RCC 7860 (cell line): ENCODE measurements around the gene C11orf86.
A peak's percentile ranks its signal among the peaks of the same experiment; 100 is the strongest.

Source experiments
- DNase-seq: peaks from one replicate; pipeline ENCODE4 v3.0.0-alpha.2; 2015; ENCODE audit warnings: low spot score
- FAIRE-seq: peaks from 2 replicates; lab custom pipeline; 2012; peaks lifted over from hg19 to GRCh38; lab: Jason Lieb, UNC

The C11orf86 gene

GRCh38 chr11:66966351-66966750 is 8.8 kb upstream of the C11orf86 start:
- DNase-seq (no peak), FAIRE-seq (no peak)

- FAIRE-seq, result peak; percentile 66
These were observed 7.3 kb upstream of the C11orf86 start for GRCh38 chr11:66967670-66968425.

GRCh38 chr11:66969584-66970225 is 5.4 kb upstream of the C11orf86 start:
- DNase-seq (no peak), FAIRE-seq (no peak)

More at GRCh38 chr11:66967670-66968425, 7.3 kb upstream of the C11orf86 start:
- DNase-seq, result peak; percentile 65

DNA sequence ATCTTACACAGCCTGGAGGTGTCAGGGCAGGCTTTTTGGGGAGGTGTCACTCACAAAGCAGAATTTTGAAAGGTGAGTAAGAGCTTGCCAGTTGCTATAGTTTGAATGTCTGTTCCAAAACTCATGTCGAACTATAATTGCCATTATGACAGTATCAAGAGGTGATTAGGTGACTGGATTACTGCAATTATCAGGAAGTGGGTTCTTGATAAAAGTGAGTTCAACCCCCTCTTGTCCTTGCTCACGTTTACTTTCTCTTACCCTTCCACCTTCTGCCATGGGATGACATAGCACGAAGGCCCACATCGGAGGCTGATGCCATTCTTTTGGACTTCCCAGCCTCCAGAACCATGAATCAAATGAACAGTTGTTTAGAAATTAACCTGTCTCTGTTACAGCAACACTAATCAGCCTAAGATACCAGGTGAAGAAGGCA is 4.7 kb upstream of the C11orf86 start:
- FAIRE-seq, result no peak

GRCh38 chr11:66970807-66971442 is 4.2 kb upstream of the C11orf86 start:
- DNase-seq (peak; percentile 97), FAIRE-seq (peak; percentile 97)

More for the DNA sequence above, 4.7 kb upstream of the C11orf86 start:
- DNase-seq, result peak; percentile 52

DNA sequence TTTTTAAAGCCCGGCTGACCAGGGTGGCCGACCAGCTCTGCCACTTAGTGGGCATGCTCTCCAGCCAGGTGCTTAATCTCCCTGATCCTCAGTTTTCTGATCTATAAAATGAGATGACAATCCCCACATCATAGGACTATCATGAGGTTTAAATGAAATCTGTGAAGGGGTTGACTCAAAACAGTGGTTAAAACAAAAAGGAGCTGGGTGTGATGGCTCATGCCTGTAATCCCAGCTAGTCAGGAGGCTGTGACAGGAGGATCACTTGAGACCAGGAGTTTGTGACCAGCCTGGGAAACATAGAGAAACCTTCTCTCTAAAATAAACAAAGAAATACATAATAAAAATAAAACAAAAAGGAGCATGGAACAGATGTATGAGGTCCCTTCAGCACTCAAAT is 3.6 kb upstream of the C11orf86 start:
- DNase-seq (peak; percentile 14), FAIRE-seq (no peak)

DNA sequence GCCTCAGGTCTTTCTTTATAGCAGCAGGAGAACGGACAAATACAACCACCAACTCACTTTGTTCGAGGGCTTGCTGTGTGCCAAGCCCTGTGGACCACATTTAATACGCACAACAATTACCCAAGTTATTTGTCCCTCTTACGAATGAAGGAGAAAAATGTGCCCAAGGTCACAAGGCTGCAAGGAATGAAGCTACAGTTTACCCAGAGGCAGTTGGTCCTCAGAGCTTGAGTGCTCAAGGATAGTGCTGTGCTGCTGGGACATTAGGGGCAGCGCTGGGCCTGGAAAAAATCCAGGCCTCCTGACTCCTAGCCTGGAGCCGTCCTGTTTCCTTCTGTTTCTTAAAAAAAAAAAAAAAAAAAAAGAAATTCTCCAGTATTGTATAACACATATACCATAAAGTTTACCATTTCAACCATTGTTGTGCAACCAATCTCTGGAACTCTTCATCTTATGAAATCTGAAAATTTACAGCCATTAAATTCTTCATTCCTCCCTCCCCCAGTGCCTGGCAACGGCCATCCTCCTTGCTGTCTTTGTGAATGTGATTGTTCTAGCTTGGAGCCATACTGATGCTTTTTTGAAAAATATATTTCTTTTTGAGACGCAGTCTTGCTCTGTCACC is 1.0 kb upstream of the C11orf86 start:
- no peak for DNase-seq

GRCh38 chr11:66975405-66976027 is 412 bp downstream of the C11orf86 start:
- FAIRE-seq, result no peak
- no peak for DNase-seq

More for the DNA sequence above, 1.0 kb upstream of the C11orf86 start:
- FAIRE-seq, result no peak

GRCh38 chr11:66976028-66976467 is 944 bp downstream of the C11orf86 start:
- DNase-seq (no peak), FAIRE-seq (no peak)

DNA sequence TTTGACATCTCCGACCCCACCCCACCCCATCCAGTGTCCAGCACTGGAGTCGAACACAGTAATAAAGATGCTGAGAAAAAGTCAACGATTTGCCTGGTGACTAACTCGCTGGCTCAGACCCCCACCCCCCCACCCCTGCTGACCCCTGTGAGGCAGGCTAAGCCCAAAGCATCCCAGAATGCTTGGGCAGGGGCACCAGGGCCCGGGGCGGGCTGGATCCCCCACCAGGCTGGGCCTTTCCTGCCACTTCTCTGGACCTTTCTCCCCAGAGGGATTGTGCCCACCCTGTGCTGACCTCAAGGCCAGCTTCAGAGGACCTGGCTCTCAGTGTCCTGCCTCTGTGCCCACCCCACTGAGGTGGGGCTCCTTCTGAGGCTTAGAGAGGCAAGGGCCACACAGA is 1.8 kb downstream of the C11orf86 start:
- FAIRE-seq, result no peak
- no peak for DNase-seq

DNA sequence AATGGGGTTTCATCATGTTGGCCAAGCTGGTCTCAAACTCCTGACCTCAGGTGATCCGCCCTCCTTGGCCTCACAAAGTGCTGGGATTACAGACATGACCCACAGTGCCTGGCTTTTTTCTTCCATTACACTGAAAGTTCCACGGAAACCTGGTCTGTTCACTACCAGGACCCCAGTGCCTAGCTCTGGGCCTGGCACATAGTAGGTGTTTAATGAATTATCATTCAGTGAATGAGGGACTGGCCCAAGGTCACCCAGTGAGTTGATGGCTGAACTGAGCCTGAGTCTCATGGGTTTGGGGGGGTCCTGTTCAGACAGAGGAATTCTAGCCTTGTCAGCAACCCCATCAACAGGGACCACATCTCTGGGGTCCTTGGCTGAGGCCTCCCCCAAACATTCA is 3.1 kb downstream of the C11orf86 start:
- no peak for FAIRE-seq
- DNase-seq, result no peak

DNA sequence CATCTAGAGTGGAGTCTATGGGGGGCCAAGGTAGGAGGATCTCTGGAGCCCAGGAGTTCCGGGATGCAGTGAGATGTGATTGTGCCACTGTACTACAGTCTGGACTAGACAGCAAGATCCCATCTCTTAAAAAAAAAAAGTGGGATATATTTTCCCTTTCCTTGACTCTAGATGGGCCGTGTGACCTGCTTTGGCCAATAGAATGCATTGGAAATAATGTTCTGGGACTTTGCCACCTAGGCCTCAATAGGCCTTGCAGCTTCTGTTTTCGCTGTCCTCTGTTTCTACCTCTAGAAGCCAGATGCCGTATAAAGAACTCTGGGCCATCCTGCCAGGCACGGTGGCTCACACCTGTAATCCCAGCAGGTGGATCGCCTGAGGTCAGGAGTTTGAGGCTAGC is 3.6 kb downstream of the C11orf86 start:
- no peak for FAIRE-seq
- no peak for DNase-seq

DNA sequence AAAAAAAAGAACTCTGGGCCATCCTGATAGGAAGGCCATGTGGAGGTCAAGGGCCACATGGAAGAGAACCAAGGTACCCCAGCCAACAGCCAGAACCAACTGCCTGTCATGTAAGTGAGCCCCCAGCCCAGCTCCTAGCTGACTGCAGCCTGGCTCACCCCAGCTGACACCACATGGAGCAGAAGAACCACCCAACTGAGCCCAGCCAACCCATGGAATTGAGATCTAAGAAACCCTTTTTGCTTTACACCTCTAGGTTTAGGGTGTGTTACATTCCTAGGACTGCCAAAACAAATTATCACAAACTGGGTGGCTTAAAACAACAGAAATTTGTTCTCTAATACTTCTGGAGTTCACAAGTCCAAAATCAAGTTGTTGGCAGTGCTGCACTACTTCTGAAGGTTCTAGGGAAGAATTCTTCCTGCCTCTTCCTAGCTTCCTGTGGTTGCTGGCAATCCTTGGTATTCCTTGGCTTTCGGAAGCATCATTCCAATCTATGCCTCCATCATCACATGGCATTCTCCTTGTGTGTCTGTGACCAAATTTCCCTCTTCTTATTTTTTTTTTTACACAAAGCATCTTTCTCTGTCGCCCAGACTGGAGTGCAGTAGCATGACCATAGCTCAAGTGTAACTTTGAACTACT is 4.4 kb downstream of the C11orf86 start:
- FAIRE-seq (no peak), DNase-seq (no peak)

GRCh38 chr11:66981976-66982578 is 7.0 kb downstream of the C11orf86 start:
- peak; percentile 93 for FAIRE-seq
- DNase-seq, result peak; percentile 88

DNA sequence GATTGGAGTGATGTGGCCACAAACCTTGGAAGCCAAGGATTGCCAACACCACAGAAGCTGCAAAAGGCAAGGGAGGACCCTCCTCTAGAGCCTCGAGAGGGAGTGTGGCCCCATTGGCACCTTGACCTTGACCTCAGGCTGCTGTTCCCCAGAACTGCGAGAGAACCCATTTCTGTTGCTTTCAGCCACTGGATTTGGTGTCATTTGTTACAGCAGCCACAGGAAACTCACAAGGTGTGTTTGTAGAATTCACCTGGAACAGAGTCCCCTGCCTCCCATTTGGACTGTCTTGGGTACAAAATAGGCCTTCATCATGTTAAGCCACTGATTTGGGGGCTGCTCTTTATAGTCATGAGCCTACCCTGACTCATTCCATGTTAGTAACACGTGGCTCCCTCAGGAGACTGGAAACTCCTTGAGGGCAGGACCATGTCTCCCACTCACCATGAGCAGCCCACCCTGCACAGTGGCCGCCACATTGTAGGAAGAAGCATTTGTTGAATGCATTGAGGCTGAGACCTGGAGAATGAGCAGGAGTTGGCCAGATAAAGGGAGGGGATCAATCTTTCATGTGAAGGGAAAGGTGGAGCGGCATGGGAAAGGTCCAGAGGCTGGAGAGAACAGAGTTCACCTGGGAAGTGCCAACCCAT is 8.3 kb downstream of the C11orf86 start:
- DNase-seq (no peak), FAIRE-seq (no peak)

- no peak for DNase-seq
- FAIRE-seq, result no peak
These were observed 10.5 kb downstream of the C11orf86 start for GRCh38 chr11:66985508-66986177.

- DNase-seq (no peak), FAIRE-seq (no peak)
These were observed 11.1 kb downstream of the C11orf86 start for GRCh38 chr11:66986178-66986545.

- no peak for FAIRE-seq
- no peak for DNase-seq
These were observed 12.1 kb downstream of the C11orf86 start for GRCh38 chr11:66987158-66987620.
